C4-2B (cell line): Measurements from ENCODE around the gene TRPM1.

Experiments used
- H3K27ac ChIP-seq: fragments of 450-650 bp; 2 replicates; pipeline ENCODE4 v1.5.1; 2017
- ZFX ChIP-seq: fragments of 450-650 bp; IDR thresholded peaks from 2 replicates; pipeline ENCODE4 v1.6.1; 2017
- TF ChIP-seq, protein P1 (sequence below): fragments of 450-650 bp; conservative IDR thresholded peaks from 2 replicates; pipeline ENCODE4 v1.5.1; 2017; ENCODE audit warnings: mild to moderate bottlenecking

TRPM1 gene

DNA sequence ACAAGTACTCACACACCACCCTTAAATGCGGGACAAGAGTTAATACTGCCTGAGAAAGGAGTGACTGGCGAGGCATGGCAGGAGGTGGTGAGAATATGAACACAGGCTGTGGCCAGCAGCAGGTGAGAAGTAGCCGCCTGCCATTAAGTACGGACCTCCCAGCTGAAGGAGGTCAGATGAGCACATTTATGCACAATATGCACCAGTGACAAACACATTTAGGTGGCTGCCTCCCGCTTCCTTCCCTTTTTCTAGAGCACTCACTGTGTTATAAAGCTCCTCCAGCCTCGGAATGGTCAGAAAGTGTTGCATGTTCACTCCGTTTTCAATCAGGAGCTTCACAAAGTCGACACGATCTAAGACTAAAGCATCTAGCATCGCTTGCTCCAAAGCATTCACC is 52.4 kb downstream of the TRPM1 start:
- no peak for TF ChIP-seq ZFX
- TF ChIP-seq, protein P1, sequence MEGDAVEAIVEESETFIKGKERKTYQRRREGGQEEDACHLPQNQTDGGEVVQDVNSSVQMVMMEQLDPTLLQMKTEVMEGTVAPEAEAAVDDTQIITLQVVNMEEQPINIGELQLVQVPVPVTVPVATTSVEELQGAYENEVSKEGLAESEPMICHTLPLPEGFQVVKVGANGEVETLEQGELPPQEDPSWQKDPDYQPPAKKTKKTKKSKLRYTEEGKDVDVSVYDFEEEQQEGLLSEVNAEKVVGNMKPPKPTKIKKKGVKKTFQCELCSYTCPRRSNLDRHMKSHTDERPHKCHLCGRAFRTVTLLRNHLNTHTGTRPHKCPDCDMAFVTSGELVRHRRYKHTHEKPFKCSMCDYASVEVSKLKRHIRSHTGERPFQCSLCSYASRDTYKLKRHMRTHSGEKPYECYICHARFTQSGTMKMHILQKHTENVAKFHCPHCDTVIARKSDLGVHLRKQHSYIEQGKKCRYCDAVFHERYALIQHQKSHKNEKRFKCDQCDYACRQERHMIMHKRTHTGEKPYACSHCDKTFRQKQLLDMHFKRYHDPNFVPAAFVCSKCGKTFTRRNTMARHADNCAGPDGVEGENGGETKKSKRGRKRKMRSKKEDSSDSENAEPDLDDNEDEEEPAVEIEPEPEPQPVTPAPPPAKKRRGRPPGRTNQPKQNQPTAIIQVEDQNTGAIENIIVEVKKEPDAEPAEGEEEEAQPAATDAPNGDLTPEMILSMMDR = no peak
- no peak overlapping the region for H3K27ac ChIP-seq

DNA sequence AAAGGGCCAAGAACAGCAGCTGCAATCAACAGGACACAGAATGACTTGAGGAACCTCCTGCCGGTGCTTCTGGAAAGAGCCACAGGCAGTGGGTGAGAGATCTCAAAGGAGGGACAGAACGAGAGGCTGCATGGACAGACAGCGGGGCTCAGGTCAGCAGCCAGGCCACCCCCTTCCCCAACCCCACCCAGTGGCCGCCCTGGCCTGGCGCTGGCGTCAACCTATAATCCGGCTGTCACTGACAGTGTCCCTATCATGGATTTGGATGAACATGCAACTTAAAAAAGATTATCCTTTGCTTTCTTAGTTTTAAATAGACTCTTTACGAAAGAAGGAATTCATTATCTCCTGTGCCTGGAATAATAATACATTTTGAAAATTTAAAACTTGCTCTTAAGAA is 54.1 kb downstream of the TRPM1 start:
- no peak overlapping the region for H3K27ac ChIP-seq
- TF ChIP-seq ZFX = no peak
- TF ChIP-seq, protein P1 = no peak

DNA sequence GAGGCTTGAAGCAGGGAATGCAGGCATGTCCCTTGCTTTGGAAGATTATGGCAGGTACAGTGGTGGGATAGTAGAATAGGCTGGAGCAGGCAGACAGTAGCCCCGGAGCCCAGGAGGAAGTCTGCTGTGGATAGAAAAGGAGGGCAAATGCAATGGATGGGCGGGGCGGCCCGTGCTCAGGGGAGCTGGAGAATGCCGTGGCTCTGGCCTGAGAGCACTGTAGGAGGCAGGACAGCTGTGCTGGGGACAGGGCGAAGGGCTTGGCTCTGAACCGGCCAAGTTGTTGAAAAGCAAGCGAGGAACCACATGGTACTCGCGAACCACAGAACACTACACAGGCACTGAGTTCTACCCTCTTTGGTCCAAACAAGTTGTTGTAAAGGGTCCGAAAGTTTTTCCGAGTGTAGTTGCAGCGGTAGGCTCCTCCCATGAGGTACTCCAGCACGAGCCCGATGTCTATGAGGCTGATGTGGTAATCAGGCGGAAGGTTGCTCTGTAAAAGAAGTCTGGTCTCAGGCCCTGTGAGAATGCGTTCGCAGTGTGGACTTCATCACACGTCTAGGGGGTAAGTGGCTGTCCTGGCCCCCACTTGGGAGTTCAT is 54.7 kb downstream of the TRPM1 start:
- H3K27ac ChIP-seq = no peak overlapping the region
- TF ChIP-seq ZFX = no peak
- TF ChIP-seq, protein P1 = no peak

DNA sequence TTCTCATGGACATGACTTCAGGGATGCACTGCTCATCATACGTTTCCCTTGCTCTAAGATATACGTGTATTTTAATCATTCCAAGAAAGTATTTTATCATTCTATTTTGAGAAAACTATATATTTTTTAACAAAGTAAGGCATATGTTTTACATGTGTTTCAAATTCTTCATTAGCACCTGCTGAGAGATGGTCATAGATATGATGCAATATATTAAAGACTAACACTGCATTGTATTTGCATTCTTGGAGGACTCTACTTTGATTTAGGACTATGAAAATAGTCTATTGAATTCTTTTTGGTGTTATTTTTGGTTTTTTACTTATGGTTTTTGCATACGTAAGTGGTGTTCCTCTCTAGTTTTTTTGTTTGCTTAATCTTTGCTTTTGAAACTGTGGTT is 55.9 kb downstream of the TRPM1 start:
- no peak for TF ChIP-seq ZFX
- TF ChIP-seq, protein P1 = no peak
- H3K27ac ChIP-seq = no peak overlapping the region

DNA sequence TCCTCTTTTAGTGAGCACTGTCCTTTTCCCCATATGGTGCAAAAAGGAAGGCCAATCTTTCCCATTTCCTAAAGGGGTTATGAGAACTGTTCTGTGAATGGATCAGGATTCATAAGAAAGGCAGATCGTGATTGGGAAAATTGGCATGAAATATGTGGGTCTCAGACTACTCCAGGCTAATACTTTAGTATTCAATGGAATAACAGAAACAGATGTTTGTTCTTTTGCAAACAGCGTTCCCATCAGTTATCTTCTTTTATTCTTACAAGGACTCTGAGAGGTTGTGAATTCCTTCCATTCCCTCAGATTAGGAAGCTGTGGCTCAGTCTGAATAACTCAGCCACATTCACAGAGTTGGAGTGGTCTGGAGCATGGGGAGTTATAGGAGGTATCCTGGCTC is 58.8 kb downstream of the TRPM1 start:
- TF ChIP-seq ZFX = no peak
- TF ChIP-seq, protein P1 = no peak
- H3K27ac ChIP-seq = no peak overlapping the region

DNA sequence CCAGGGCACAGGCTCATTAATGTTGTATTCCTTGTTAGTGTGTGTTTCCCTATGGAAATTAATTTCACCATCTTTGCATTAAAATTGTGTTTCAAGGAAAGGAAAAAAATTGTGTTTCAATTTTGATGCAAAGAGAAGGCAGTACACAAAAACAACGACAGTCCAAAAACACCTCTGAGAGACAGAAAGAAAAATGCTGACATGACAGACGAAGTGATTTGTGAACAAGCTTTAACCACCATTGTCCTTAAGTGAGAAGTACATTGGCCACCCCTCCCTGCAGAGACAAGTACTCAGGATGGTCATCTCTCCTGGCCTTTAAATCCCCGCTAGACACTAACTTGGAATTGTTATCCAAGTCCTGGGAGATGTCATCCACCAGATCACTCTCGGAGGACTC is 59.9 kb downstream of the TRPM1 start:
- H3K27ac ChIP-seq = no peak overlapping the region
- TF ChIP-seq ZFX = no peak
- TF ChIP-seq, protein P1 = no peak

DNA sequence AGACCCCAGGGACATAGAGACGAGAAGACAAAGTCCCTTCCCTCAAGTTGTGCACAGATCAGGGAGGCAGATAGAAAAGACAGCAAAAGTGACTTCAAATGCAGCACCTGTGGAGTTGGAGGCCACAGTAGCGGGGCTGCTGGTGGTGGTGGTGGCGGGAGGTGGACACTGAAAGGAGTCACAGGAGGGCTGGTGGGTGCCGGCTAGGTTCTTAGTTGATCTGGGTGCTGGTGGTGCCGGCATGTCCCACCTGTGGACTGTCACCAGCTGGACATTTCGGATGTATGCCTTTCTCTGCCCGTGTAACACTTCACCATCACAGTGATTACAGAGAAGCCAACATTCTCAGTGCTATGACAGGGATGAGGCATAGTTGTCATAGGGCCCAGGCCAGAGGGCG is 60.9 kb downstream of the TRPM1 start:
- no peak overlapping the region for H3K27ac ChIP-seq
- no peak for TF ChIP-seq ZFX
- TF ChIP-seq, protein P1 = no peak
